Natural killer cell (primary cell): ENCODE results near the gene BSG. TPM values are rescaled to one million over a fixed set of nuclear protein-coding genes. Genes with fewer than 3 reads are reported as not detected.

Experiments used
- ATAC-seq, 3 donors: fragments of 150-1000 bp in 2 of 3; fragments of 200-7000 bp in 1 of 3; cut with Tn5 transposase; 1 replicate in 1 of 3; 2 replicates in 2 of 3; pipeline ENCODE4 v1.10.0; 2021; ENCODE audit warnings: mild to moderate bottlenecking in 2 of 3, moderate library complexity in 2 of 3
- DNase-seq, 2 donors: peaks; one replicate each; pipeline versions ENCODE4 v3.0.0 to v3.0.0-alpha.2; 2013 to 2021; ENCODE audit warnings: mixed read lengths in 1 of 2
- H3K27ac ChIP-seq: one replicate; pipeline ENCODE4 v1.5.1; 2013; ENCODE audit warnings: mild to moderate bottlenecking, low read length
- H3K27me3 ChIP-seq: one replicate; pipeline ENCODE4 v1.6.1; 2013; ENCODE audit warnings: low read length; ENCODE audit not compliant: control insufficient read depth, insufficient read depth
- H3K36me3 ChIP-seq: one replicate; pipeline ENCODE4 v1.6.1; 2013; ENCODE audit warnings: low read length; ENCODE audit not compliant: control insufficient read depth, insufficient read depth
- H3K4me1 ChIP-seq: one replicate; pipeline ENCODE4 v1.6.1; 2013; ENCODE audit warnings: low read length; ENCODE audit not compliant: control insufficient read depth, insufficient read depth
- H3K4me3 ChIP-seq: one replicate; pipeline ENCODE4 v1.5.1; 2013; ENCODE audit warnings: low read length
- H3K9me3 ChIP-seq: one replicate; pipeline ENCODE4 v1.6.1; 2013; ENCODE audit warnings: low read length; ENCODE audit not compliant: control insufficient read depth, insufficient read depth
- H3K27ac Mint-ChIP-seq, 2 donors: one replicate each; pipeline ENCODE4 v1.8.0; 2022; ENCODE audit warnings: mild to moderate bottlenecking in 2 of 2, mixed read lengths in 2 of 2, moderate library complexity in 1 of 2
- H3K27me3 Mint-ChIP-seq, 2 donors: one replicate each; pipeline ENCODE4 v1.8.0; 2022; ENCODE audit warnings: low read depth in 2 of 2, mixed read lengths in 2 of 2
- H3K36me3 Mint-ChIP-seq: one replicate; pipeline ENCODE4 v1.8.0; 2022; ENCODE audit warnings: mixed read lengths
- H3K4me1 Mint-ChIP-seq, 2 donors: one replicate each; pipeline ENCODE4 v1.8.0; 2022; ENCODE audit warnings: mixed read lengths in 2 of 2
- H3K4me3 Mint-ChIP-seq: one replicate; pipeline ENCODE4 v1.8.0; 2022; ENCODE audit warnings: mild to moderate bottlenecking, moderate library complexity, mixed read lengths
- H3K9me3 Mint-ChIP-seq, 2 donors: one replicate each; pipeline ENCODE4 v1.8.0; 2022; ENCODE audit warnings: mixed read lengths in 2 of 2
- WGBS: methylation state at CpG from one replicate; pipeline ENCODE4 v1.1.7; 2013; ENCODE audit warnings: missing lambda C conversion rate; ENCODE audit not compliant: insufficient coverage; 5-methylcytosine and 5-hydroxymethylcytosine counted together
- intact Hi-C: fragments of 100-400 bp; cut with micrococcal nuclease; formaldehyde crosslinking; loops from one replicate; pipeline ENCODE4 v1.14.2; 2022
- total RNA-seq, 4 donors: library from RNA; stranded (reverse); fragments of 120-200 nt in 1 of 4; gene quantifications; one replicate each; pipeline versions ENCODE4 v1.2.3 to v1.2.4, GENCODE V29; 2013 to 2022
- TF ChIP-seq, protein P1 (sequence below): fragments of 200-600 bp; IDR thresholded peaks from one replicate; pipeline ENCODE4 v1.8.0; 2022; ENCODE audit warnings: antibody characterized with exemption

Gene BSG
- total RNA-seq, 3 donors from 2014 or later (not counting 1 experiment from before 2014, with no cell fraction given): 229 to 248 (median 236) TPM

DNA sequence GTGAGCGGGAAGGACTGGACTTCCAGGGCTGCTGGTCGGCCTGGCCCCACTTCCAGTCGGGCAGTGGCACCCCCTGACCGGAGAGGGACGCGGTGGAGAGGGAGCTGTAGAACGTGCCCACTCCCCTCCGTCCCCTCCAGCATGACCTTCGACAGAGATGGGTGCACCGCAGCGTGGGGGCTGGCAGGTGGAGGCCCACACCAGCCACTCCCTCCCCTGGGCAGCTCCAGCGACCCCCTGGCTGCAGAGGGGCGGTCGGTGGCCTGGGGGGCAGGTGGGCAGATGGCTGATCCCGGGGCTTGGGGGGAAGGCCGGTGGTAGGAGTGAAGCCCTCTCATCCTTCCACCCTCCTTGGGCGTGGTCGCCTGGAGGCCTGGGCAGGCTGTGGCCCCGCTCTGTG, 19.7 kb downstream of the BSG start:
- Histone ChIP-seq H3K27me3 (peaks cover 24% of the 10 kb centered on the region), H3K4me3 (no peak overlapping the region), H3K36me3 (no peaks in the 10 kb centered on the region), H3K4me1 (peaks cover 24% of the 10 kb centered on the region), H3K27ac (no peak overlapping the region), H3K9me3 (no peaks in the 10 kb centered on the region)
- no peak for ATAC-seq
- TF ChIP-seq, protein P1, sequence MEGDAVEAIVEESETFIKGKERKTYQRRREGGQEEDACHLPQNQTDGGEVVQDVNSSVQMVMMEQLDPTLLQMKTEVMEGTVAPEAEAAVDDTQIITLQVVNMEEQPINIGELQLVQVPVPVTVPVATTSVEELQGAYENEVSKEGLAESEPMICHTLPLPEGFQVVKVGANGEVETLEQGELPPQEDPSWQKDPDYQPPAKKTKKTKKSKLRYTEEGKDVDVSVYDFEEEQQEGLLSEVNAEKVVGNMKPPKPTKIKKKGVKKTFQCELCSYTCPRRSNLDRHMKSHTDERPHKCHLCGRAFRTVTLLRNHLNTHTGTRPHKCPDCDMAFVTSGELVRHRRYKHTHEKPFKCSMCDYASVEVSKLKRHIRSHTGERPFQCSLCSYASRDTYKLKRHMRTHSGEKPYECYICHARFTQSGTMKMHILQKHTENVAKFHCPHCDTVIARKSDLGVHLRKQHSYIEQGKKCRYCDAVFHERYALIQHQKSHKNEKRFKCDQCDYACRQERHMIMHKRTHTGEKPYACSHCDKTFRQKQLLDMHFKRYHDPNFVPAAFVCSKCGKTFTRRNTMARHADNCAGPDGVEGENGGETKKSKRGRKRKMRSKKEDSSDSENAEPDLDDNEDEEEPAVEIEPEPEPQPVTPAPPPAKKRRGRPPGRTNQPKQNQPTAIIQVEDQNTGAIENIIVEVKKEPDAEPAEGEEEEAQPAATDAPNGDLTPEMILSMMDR: no peak
- Mint-ChIP-seq H3K4me1 (peaks cover 0 to 6% of the 10 kb centered on the region in 2 donors), H3K4me3 (no peak overlapping the region), H3K27me3 (peaks cover 0 to 4% of the 10 kb centered on the region in 2 donors), H3K36me3 (no peaks in the 10 kb centered on the region), H3K9me3 (no peaks in the 10 kb centered on the region), H3K27ac (no peak overlapping the region)
- intact Hi-C loops: no loop called here
- no peak for DNase-seq
- 85% methylated on average over 14 of the region's 19 CpGs for WGBS

DNA sequence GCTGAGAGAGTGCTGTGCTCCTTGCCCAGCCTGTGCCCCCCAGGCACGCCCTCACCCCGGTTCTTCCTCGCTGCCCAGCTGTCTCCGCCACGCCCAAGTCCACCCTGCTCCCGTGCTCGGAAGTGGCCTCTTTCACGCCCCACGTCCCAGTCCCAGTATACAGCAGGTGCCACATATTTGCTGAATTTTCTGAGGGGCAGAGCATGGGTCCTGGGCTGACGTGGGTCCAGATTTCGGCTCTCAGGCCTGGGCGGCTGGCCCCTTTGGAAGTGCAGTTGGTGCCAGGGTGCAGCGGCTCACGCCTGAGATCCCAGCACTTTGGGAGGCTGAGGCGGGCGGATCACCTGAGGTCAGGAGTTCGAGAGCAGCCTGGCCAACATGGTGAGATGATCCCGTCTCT, 20.7 kb downstream of the BSG start:
- Mint-ChIP-seq H3K27ac (no peak overlapping the region), H3K4me3 (no peak overlapping the region), H3K9me3 (no peaks in the 10 kb centered on the region), H3K27me3 (peaks cover 0 to 4% of the 10 kb centered on the region in 2 donors), H3K36me3 (no peaks in the 10 kb centered on the region), H3K4me1 (peaks cover 0 to 6% of the 10 kb centered on the region in 2 donors)
- no peak overlapping the region for H3K4me3 ChIP-seq
- TF ChIP-seq, protein P1: no peak
- H3K9me3 ChIP-seq: no peaks in the 10 kb centered on the region
- no peak for DNase-seq
- H3K36me3 ChIP-seq: no peaks in the 10 kb centered on the region
- ATAC-seq: no peak
- peaks cover 24% of the 10 kb centered on the region for H3K27me3 ChIP-seq
- H3K4me1 ChIP-seq: peaks cover 19% of the 10 kb centered on the region
- no peak overlapping the region for H3K27ac ChIP-seq
- WGBS: 91% methylated on average over 18 of the region's 18 CpGs
- intact Hi-C loops: no loop called here

DNA sequence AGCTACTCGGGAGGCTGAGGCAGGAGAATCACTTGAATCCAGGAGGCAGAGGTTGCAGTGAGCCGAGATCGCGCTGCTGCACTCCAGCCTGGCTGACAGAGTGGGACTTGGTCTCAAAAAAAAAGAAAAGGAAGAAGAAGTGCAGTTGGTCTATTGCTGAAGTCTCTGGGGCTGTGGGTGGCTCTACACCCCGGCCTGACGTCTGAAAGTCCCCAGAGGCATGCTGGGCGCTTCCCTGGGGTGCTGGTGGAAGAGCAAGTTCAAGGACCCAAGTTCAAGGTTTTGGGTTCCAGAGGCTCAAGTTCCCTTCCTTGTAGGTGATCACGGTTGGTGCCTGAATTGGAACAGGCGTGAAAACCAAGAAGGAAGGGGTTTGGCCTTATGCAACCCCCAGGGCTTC, 21.1 kb downstream of the BSG start:
- no peak overlapping the region for H3K27ac Mint-ChIP-seq
- ATAC-seq (no peak), DNase-seq (no peak)
- no peak overlapping the region for H3K27ac ChIP-seq
- peaks cover 0 to 6% of the 10 kb centered on the region in 2 donors for H3K4me1 Mint-ChIP-seq
- no peaks in the 10 kb centered on the region for H3K36me3 ChIP-seq
- H3K9me3 ChIP-seq: no peaks in the 10 kb centered on the region
- no peaks in the 10 kb centered on the region for H3K36me3 Mint-ChIP-seq
- H3K4me1 ChIP-seq: peaks cover 15% of the 10 kb centered on the region
- H3K4me3 Mint-ChIP-seq: no peak overlapping the region
- peaks cover 19% of the 10 kb centered on the region for H3K27me3 ChIP-seq
- intact Hi-C loops: no loop called here
- peaks cover 0 to 4% of the 10 kb centered on the region in 2 donors for H3K27me3 Mint-ChIP-seq
- TF ChIP-seq, protein P1: no peak
- H3K9me3 Mint-ChIP-seq: no peaks in the 10 kb centered on the region
- WGBS: 52% methylated on average over 9 of the region's 9 CpGs
- no peak overlapping the region for H3K4me3 ChIP-seq

DNA sequence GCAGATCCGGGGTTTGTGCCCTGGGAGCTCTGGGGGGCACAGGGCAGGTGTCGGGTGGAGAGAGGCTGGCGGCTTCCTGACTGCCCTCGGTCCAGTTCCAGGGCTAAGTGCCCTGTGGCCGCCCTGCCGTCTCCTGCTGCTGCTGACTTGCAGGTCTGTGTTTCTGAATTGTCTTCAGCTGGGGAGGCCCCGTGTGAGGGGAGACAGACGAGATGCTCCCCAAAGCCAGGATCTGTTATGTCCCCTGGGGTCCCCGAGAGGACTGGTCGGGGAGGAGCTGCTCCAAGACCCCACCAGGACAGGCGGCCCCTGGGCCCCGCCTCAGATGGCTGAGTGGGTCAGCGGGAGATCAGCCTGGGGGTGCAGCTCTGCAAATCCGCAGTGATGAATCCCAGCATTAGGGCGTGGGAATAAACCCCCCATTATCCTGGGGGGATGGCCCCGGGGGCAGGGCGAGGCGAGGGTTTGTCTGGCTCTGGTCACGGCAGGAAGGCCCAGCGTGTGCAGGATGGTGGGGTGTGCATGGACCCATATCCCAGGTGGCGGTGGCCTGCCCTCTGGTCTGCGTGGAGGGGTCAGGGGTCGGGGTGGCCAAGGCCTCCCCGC, 22.0 kb downstream of the BSG start:
- no peaks in the 10 kb centered on the region for H3K9me3 Mint-ChIP-seq
- DNase-seq: no peak
- peaks cover 0 to 4% of the 10 kb centered on the region in 2 donors for H3K27me3 Mint-ChIP-seq
- no peak overlapping the region for H3K4me3 ChIP-seq
- intact Hi-C loops: no loop called here
- H3K36me3 Mint-ChIP-seq: no peaks in the 10 kb centered on the region
- H3K9me3 ChIP-seq: no peaks in the 10 kb centered on the region
- H3K27ac ChIP-seq: no peak overlapping the region
- peaks cover 12% of the 10 kb centered on the region for H3K27me3 ChIP-seq
- peaks cover 6% of the 10 kb centered on the region for H3K4me1 ChIP-seq
- peaks cover 0 to 6% of the 10 kb centered on the region in 2 donors for H3K4me1 Mint-ChIP-seq
- no peak overlapping the region for H3K4me3 Mint-ChIP-seq
- WGBS: 72% methylated on average over 24 of the region's 24 CpGs
- ATAC-seq: no peak
- TF ChIP-seq, protein P1: no peak
- H3K27ac Mint-ChIP-seq: no peak overlapping the region
- no peaks in the 10 kb centered on the region for H3K36me3 ChIP-seq
